ENCODE results near the gene WDR64.

Gene WDR64

GRCh38 chr1:241808265-241808664 lies 156.2 kb downstream of the WDR64 start:
- no peak for DNase-seq
- Histone ChIP-seq H3K27ac (ENCODE audit: low read length) (no peak overlapping the region), H3K4me2 (ENCODE audit: insufficient read depth, low read length) (no peak overlapping the region)

GRCh38 chr1:241810769-241811405 lies 158.8 kb downstream of the WDR64 start:
- no peaks in the 10 kb centered on the region for H3K36me3 ChIP-seq (ENCODE audit: insufficient read depth, low read length)
- no peak overlapping the region for H3K9ac ChIP-seq (ENCODE audit: low read depth, low read length)
- peaks cover 3% of the 10 kb centered on the region for H3K27me3 ChIP-seq (ENCODE audit: insufficient read depth, low read length, poor library complexity)
- no peak overlapping the region for H3K27ac ChIP-seq (ENCODE audit: low read length)
- H3K4me1 ChIP-seq (ENCODE audit: insufficient read depth, low read length), result no peaks in the 10 kb centered on the region
- no peaks in the 10 kb centered on the region for H3K79me2 ChIP-seq (ENCODE audit: insufficient read depth, low read length)
- H3K4me3 ChIP-seq (ENCODE audit: low read depth in 1 of 2, low read length in 2 of 2), result no peak overlapping the region
- H2AFZ ChIP-seq (ENCODE audit: low read depth, low read length), result no peak overlapping the region
- no peak for TF ChIP-seq CTCF (IDR thresholded peaks at IDR 0.05; ENCODE audit: borderline replicate concordance, extremely low read depth, low read length, poor library complexity, severe bottlenecking)
- DNase-seq, result no peak
- ATAC-seq (ENCODE audit: insufficient read depth, low read depth), result no peak
- no peak overlapping the region for H3K4me2 ChIP-seq (ENCODE audit: insufficient read depth, low read length)
- H4K20me1 ChIP-seq (ENCODE audit: insufficient read depth, low read length), result no peaks in the 10 kb centered on the region
- no peaks in the 10 kb centered on the region for H3K9me3 ChIP-seq (ENCODE audit: insufficient read depth, low read length, severe bottlenecking)

More at GRCh38 chr1:241808265-241808664, 156.2 kb downstream of the WDR64 start:
- no peak for TF ChIP-seq CTCF (IDR thresholded peaks at IDR 0.05; ENCODE audit: borderline replicate concordance, extremely low read depth, low read length, poor library complexity, severe bottlenecking)
- no peak for TF ChIP-seq EZH2 (IDR thresholded peaks at IDR 0.05; ENCODE audit: borderline replicate concordance, low read depth, low read length, severe bottlenecking)
- H3K79me2 ChIP-seq (ENCODE audit: insufficient read depth, low read length), result no peaks in the 10 kb centered on the region
- H3K27me3 ChIP-seq (ENCODE audit: insufficient read depth, low read length, poor library complexity), result no peaks in the 10 kb centered on the region
- H2AFZ ChIP-seq (ENCODE audit: low read depth, low read length), result no peak overlapping the region
- H3K36me3 ChIP-seq (ENCODE audit: insufficient read depth, low read length), result no peaks in the 10 kb centered on the region
- H3K9me3 ChIP-seq (ENCODE audit: insufficient read depth, low read length, severe bottlenecking), result no peaks in the 10 kb centered on the region
- no peaks in the 10 kb centered on the region for H3K4me1 ChIP-seq (ENCODE audit: insufficient read depth, low read length)
- ATAC-seq (ENCODE audit: insufficient read depth, low read depth), result no peak
- no peak overlapping the region for H3K9ac ChIP-seq (ENCODE audit: low read depth, low read length)
- H4K20me1 ChIP-seq (ENCODE audit: insufficient read depth, low read length), result no peaks in the 10 kb centered on the region
- no peak overlapping the region for H3K4me3 ChIP-seq (ENCODE audit: low read depth in 1 of 2, low read length in 2 of 2)

- TF ChIP-seq EZH2 (IDR thresholded peaks at IDR 0.05; ENCODE audit: borderline replicate concordance, low read depth, low read length, severe bottlenecking) (no peak), CTCF (IDR thresholded peaks at IDR 0.05; ENCODE audit: borderline replicate concordance, extremely low read depth, low read length, poor library complexity, severe bottlenecking) (no peak)
- DNase-seq (no peak), ATAC-seq (ENCODE audit: insufficient read depth, low read depth) (no peak)
- Histone ChIP-seq H3K36me3 (ENCODE audit: insufficient read depth, low read length) (no peaks in the 10 kb centered on the region), H3K79me2 (ENCODE audit: insufficient read depth, low read length) (no peaks in the 10 kb centered on the region), H3K4me3 (ENCODE audit: low read depth in 1 of 2, low read length in 2 of 2) (no peak overlapping the region), H3K4me2 (ENCODE audit: insufficient read depth, low read length) (no peak overlapping the region), H4K20me1 (ENCODE audit: insufficient read depth, low read length) (no peaks in the 10 kb centered on the region), H3K9me3 (ENCODE audit: insufficient read depth, low read length, severe bottlenecking) (no peaks in the 10 kb centered on the region), H3K27ac (ENCODE audit: low read length) (no peak overlapping the region), H2AFZ (ENCODE audit: low read depth, low read length) (no peak overlapping the region), H3K4me1 (ENCODE audit: insufficient read depth, low read length) (no peaks in the 10 kb centered on the region), H3K9ac (ENCODE audit: low read depth, low read length) (no peak overlapping the region), H3K27me3 (ENCODE audit: insufficient read depth, low read length, poor library complexity) (peaks cover 3% of the 10 kb centered on the region)
Observed at GRCh38 chr1:241813768-241814320, 161.8 kb downstream of the WDR64 start.
